Stimulated activated CD8-positive, alpha-beta memory T cell treated with anti-CD3 and anti-CD28 coated beads, Interleukin-12 subunit alpha, Interleukin-12 subunit beta, amount 100 ng/mL, for 1 hour (primary cell): ENCODE data around the gene RAC3.

Experiments
- DNase-seq: peaks from one replicate; pipeline ENCODE4 v3.0.0-alpha.2; 2020; ENCODE audit warnings: low read depth

Gene RAC3

GRCh38 chr17:81999587-81999975, 31.9 kb upstream of the RAC3 start:
- no peak for DNase-seq

DNA sequence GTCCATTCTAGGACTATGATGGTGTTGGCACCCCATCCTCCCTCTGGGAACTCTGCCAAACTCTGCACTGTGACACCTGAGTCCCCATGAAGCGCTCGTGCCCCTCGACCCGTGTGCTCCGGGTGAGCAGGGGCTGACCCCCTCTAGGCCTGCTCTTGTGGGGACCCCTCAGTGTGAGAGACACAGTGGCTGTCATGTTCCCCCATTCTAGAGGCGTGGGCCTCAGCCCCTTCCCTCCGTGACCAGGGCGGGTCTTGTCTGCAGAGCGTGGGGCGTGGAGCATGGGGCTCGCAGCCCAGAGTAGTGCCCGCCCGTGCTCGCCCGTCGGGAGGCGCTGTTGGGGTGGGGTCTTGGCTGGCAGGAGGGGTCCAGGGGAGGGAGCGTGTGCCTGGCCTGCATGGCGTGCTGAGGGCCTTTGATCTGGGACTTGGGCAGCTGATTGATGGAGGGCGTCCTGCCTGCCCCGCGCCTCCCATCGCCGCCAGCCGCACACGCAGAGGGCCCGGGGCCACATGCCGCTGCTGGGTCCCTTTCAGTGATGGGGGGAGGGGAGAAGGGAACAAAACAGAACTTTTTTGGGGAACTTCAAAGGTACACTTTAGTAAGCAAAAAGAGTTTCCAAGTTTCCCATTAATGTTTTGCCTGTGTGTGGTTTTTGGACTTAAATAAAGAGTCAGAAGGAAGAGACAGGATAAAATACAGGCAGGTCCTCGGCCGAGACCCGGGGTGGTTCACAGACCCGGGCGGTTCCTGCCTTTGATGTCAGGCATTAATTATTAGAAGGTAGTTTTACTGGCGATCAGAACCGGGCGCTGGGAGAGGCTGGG, 31.3 kb upstream of the RAC3 start:
- no peak for DNase-seq

GRCh38 chr17:82000803-82001570, 30.5 kb upstream of the RAC3 start:
- DNase-seq = no peak

- no peak for DNase-seq
These were observed 29.9 kb upstream of the RAC3 start for GRCh38 chr17:82001571-82002056.

DNA sequence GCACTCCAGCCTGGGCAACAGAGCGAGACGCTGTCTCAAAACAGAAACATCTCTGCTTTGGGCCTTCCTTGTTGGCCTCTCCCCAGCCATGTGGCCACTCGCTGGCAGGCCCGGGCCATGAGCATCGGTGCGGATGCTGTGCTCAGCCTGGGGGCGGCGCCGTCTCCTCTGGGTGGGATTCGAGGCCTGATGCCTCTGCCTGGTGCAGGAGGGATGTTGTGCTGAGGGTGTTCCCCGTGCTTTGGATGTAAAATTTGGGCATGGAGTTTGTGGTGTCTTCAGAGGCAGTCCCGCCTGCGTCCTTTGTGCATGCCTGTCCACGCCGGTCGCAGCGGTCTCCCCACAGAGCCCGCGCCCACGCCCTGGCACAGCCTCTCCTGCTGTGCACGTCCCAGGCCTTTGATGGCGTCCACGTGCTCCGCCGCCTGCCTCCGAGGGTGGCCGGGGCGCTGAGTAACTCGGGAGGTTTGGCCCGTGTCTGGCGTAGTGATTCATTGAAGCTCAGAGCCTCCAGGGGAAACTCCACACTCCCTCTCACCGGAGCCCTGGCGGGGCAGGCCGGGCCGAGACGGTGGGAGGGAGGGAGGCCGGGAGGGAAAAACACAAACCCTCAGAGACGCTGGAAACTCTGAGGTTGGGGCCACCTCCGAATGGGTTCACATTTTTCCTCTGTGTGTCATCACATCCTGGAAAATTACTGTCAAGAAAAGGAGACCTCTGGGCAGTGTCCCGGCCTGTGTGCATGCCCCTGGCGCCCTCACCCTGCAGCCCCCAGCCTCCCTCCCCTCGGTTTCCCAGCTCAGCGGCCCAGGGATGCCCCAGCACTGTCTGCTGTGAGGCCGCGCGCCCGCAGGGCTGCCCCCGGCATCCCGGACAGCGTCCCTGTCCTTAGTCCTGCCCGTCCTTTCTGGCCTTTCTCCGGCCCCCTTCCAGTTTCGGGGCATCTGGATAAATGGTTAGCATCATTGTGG, 27.8 kb upstream of the RAC3 start:
- no peak for DNase-seq

- DNase-seq = no peak
These were observed 26.7 kb upstream of the RAC3 start for GRCh38 chr17:82004517-82005455.

GRCh38 chr17:82005701-82006348, 25.7 kb upstream of the RAC3 start:
- DNase-seq = no peak

GRCh38 chr17:82006468-82007227, 24.8 kb upstream of the RAC3 start:
- DNase-seq = no peak

- DNase-seq = no peak
These were observed 24.3 kb upstream of the RAC3 start for GRCh38 chr17:82007228-82007494.

DNA sequence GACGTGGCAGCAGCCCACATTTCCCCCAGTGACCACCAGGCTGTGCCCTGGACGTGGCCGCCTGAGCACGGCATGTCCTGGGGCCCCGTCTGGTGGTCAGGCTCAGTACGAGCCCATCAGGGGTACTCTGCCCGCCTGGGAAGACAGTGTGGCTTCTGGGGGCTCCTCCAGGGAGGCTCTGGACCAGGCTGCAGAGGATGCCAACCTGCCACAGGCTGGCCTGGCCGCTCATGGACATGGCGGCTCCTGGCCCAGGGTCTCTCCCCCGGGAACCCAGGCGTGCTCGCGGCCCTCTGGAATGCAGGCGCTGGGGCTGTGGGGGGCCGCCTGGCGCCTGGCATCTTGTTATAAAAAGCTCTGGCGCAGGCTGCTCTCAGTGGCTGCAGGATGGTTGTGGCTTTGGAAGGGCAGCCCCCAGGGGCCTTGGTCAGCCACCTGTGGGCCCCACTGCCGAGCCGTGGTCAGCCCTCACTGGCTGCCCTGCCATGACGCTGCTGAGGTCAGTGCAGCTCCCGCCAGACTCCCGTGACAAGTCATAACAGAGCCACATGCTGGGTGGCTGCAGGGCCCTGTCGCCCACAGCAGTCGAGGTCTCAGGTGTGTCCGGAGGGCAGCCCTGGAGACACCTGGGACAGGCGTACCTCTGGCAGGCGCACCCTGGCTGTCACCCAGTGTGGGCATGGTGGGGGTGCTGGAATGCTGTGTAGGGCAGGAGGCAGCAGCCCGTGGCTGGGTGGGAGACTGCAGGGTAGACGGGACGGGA, 23.8 kb upstream of the RAC3 start:
- DNase-seq = no peak

GRCh38 chr17:82008258-82008940, 23.1 kb upstream of the RAC3 start:
- no peak for DNase-seq

DNA sequence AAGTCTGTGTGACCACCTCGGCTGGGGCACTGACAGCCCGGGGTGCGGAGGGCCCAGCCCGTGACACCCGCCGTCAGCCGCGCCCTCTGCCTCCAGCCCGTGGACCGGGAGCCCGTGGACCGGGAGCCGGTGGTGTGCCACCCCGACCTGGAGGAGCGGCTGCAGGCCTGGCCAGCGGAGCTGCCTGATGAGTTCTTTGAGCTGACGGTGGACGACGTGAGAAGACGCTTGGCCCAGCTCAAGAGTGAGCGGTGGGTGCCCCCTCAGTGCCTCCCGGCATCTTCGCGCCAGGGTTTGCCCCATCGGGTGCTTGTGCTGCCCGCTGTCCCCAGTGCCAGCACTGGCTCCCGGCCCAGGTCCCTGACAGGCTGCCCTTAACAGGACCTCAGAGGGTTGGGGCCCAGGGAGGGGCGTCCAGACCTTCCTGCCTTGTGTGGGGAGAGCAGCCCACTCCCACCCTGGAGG, 22.5 kb upstream of the RAC3 start:
- DNase-seq = no peak

- DNase-seq = no peak
These were observed 22.1 kb upstream of the RAC3 start for GRCh38 chr17:82009413-82009812.

GRCh38 chr17:82010575-82011525, 20.6 kb upstream of the RAC3 start:
- no peak for DNase-seq

DNA sequence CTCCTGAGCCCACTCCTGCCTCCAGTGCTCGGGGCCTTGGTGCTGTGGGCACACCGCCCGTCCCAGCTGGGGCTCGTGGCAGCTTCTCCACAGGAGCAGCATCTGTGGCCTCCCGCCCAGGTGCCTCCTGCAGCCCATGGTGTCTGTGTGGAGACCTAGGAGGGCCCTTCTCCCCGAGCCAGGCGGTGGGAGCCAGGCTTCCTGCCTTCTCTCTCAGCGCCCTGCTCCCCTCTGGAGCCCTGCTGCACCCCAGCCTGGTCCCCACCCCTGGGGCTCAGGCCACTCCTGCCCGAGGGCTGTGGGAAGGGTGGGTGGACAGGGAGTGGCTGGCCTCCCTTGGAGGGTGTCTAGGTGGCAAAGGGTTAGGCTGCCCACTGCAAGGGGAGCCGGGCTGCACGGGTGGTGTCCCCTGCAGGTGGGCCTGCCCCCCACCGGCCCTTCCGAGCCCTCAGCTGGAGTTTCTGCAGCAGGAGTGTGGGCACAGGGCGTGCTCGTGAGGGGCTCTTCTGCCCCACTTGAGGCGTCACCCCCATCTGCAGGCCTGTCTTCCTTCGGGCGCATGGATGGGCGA, 19.8 kb upstream of the RAC3 start:
- DNase-seq = no peak

DNA sequence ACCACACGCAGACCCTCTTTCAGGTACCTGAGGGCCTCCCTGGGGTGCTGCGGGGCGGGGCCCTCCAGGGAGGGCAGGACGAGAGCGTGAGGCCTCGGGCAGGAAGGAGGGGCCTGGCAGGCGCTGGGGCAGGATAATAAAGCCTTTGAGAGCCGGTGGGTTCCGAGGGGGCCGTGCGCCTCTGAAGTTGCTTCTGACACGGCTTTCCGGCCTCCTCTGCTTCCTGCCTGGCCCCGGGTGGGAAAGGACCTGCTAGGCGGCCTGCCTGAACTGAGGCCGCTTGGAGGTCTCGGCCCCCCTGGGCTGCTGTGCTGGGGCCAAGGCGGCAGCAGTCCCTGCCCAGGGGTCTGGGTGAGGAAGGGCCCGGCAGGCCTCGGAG, 19.2 kb upstream of the RAC3 start:
- no peak for DNase-seq
